ENCODE measurements around the gene NFE2L3. TPM values are rescaled to one million over a fixed set of nuclear protein-coding genes. Genes with fewer than 3 reads are reported as not detected.

The NFE2L3 gene
- total and polyA plus RNA-seq, 2 of the 8 experiments (the other 6 are each of a cell fraction or from before 2014, with no cell fraction given) = 64.9 to 76.5 TPM

DNA sequence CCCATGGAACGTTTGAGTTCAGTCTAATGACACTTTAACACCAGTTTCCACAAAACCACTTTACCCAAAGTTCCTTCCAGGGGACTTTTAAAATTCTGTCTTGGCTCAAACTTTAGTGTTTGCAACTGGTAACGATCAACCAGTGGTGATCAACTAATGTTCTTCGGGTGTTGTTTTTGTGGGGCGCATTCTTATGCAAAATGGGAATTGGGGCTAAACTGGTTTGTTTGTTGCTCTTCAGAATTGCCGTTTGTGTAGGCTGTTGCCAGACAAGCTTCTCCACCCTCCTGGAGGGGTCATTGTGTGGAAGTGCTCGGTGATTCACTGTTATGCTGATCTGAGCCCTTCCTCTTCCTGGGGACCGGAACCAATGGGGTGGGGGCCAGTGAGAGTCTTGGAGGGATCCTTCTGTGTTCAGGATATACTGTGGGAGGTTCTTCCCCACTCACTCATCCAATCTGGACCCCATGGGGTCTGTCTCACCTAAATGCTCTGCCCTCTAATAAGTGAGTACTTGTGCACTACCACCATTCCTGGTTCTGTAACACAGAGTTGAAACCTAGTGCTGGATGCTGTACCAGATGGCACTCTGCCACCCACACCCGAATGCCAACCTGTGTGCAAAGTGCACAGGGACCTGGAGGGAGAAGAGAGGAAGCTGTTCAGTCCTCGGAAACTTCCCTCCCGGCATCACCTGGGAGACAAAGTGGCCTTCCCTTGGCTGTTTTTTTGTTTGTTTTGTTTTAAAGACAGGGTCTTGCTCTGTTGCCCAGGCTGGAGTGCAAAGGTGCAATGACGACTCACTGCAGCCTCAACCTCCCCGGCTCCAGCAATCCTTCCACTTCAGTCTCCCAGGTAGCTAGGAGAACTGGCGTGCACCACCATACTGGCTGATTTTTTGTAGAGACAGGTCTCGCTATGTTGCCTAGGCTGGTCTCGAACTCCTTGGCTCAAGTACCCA is 2.1 kb downstream of the NFE2L3 start (continued):
- TF ChIP-seq CBX5 (IDR thresholded peaks at IDR 0.05; ENCODE audit: low read depth, low read length) = no peak
- TF ChIP-seq CHD2 (IDR thresholded peaks at IDR 0.05; ENCODE audit: low read length) = no peak
- TF ChIP-seq SP1 (IDR thresholded peaks at IDR 0.05; ENCODE audit: low read depth, low read length) = peak; percentile 88
- no peak for TF ChIP-seq PHF8 (conservative IDR thresholded peaks at IDR 0.05; ENCODE audit: low read depth, low read length)
- TF ChIP-seq TAF1 (IDR thresholded peaks at IDR 0.05; ENCODE audit: low read depth, low read length) = peak; percentile 64
- peak; percentile 50; the same call in 1 of the 2 replicates for TF ChIP-seq BACH1 (IDR thresholded peaks at IDR 0.05; ENCODE audit: low read length)
- TF ChIP-seq HDAC2 (IDR thresholded peaks at IDR 0.05; ENCODE audit: borderline replicate concordance in 1 of 2, low read depth in 2 of 2, low read length in 2 of 2) = 0 out of 4 replicates have a peak, but pooled peaks have one; percentile 6 to 7
- TF ChIP-seq FOSL1 (IDR thresholded peaks at IDR 0.05; ENCODE audit: insufficient read depth, low read depth, low read length) = no peak
- TF ChIP-seq JUN (IDR thresholded peaks at IDR 0.05; ENCODE audit: low read depth, low read length) = no peak
- peak; percentile 18; the same call in 1 of the 2 replicates for TF ChIP-seq TCF12 (IDR thresholded peaks at IDR 0.05; ENCODE audit: low read depth, low read length)
- no peak for TF ChIP-seq USF2 (IDR thresholded peaks at IDR 0.05; ENCODE audit: low read length)
- TF ChIP-seq CBX8 (IDR thresholded peaks at IDR 0.05; ENCODE audit: borderline replicate concordance, low read depth, low read length) = no peak
- peak in 1 of 2 experiments; percentile 24 for TF ChIP-seq BCL11A (IDR thresholded peaks at IDR 0.05; ENCODE audit: low read depth in 2 of 2, low read length in 2 of 2)
- TF ChIP-seq MAFK (IDR thresholded peaks at IDR 0.05; ENCODE audit: low read depth, low read length) = no peak
- TF ChIP-seq, protein P1, sequence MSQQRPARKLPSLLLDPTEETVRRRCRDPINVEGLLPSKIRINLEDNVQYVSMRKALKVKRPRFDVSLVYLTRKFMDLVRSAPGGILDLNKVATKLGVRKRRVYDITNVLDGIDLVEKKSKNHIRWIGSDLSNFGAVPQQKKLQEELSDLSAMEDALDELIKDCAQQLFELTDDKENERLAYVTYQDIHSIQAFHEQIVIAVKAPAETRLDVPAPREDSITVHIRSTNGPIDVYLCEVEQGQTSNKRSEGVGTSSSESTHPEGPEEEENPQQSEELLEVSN (IDR thresholded peaks at IDR 0.05) = no peak
- TF ChIP-seq POLR2AphosphoS5 (IDR thresholded peaks at IDR 0.05; ENCODE audit: low read depth, low read length) = peak; percentile 31; the same call in 1 of the 2 replicates
- TF ChIP-seq SUZ12 (IDR thresholded peaks at IDR 0.05; ENCODE audit: low read length) = no peak
- no peak for TF ChIP-seq TEAD4 (IDR thresholded peaks at IDR 0.05; ENCODE audit: low read depth, low read length)
- TF ChIP-seq, protein P2, sequence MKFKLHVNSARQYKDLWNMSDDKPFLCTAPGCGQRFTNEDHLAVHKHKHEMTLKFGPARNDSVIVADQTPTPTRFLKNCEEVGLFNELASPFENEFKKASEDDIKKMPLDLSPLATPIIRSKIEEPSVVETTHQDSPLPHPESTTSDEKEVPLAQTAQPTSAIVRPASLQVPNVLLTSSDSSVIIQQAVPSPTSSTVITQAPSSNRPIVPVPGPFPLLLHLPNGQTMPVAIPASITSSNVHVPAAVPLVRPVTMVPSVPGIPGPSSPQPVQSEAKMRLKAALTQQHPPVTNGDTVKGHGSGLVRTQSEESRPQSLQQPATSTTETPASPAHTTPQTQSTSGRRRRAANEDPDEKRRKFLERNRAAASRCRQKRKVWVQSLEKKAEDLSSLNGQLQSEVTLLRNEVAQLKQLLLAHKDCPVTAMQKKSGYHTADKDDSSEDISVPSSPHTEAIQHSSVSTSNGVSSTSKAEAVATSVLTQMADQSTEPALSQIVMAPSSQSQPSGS (IDR thresholded peaks at IDR 0.05; ENCODE audit: low read length) = no peak; the same call in none of the 2 replicates
- TF ChIP-seq YY1 (IDR thresholded peaks at IDR 0.05; ENCODE audit: low read depth, low read length) = no peak
